ENCODE measurements around the gene PKDCC.

Gene PKDCC

GRCh38 chr2:42053791-42054701 lies 6.2 kb downstream of the PKDCC start:
- ChIA-PET CTCF (no interaction called here), POLR2A (no interaction called here)
- no peak for TF ChIP-seq TARDBP (IDR thresholded peaks at IDR 0.05)
- TF ChIP-seq, protein P1, sequence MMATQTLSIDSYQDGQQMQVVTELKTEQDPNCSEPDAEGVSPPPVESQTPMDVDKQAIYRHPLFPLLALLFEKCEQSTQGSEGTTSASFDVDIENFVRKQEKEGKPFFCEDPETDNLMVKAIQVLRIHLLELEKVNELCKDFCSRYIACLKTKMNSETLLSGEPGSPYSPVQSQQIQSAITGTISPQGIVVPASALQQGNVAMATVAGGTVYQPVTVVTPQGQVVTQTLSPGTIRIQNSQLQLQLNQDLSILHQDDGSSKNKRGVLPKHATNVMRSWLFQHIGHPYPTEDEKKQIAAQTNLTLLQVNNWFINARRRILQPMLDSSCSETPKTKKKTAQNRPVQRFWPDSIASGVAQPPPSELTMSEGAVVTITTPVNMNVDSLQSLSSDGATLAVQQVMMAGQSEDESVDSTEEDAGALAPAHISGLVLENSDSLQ (IDR thresholded peaks at IDR 0.05), result no peak
- DNase-seq (ENCODE audit: extremely low spot score), result no peak

DNA sequence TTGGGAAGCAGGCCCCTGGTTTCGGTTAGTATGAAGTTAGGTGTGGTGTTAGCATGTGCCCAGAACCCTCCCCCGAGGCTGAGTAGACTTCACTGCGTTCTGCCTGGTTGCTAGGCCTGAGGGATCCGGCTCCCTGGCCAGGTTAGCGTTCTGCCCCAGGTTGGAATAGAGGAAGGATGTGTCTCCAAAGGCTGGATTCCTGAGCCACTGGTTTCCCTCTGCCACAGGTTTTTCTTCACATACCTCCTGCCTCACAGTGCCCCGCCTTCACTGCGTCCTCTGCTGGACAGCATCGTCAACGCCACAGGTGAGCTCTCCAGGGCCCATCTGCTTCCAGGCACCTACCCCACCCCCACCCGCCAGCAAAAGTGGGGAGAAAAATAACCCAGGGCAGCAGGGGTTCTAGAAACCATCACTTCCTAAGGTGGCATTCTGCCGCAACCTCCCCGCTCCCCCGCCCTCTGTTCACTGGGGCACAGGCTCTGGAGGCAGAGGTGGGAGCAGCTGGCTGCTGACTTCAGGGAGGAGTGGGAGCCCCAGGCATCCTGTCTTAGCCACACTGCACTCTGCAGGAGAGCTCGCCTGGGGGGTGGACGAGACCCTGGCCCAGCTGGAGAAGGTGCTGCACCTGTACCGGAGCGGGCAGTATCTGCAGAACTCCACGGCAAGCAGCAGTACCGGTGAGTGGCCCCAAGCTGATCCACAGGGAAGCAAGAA lies 7.1 kb downstream of the PKDCC start:
- no peak for TF ChIP-seq SP1 (IDR thresholded peaks at IDR 0.05)
- no peak for TF ChIP-seq SUZ12 (IDR thresholded peaks at IDR 0.05)
- TF ChIP-seq HDGF (IDR thresholded peaks at IDR 0.05; ENCODE audit: borderline replicate concordance), result no peak
- no peak for TF ChIP-seq FOXM1 (IDR thresholded peaks at IDR 0.05; ENCODE audit: borderline replicate concordance)
- TF ChIP-seq NFRKB (IDR thresholded peaks at IDR 0.05), result no peak
- TF ChIP-seq LEF1 (IDR thresholded peaks at IDR 0.05; ENCODE audit: borderline replicate concordance), result no peak
- TF ChIP-seq FOXA1 (IDR thresholded peaks at IDR 0.05), result no peak
- TF ChIP-seq, protein P1 (IDR thresholded peaks at IDR 0.05), result no peak
- no peak for TF ChIP-seq L3MBTL2 (conservative IDR thresholded peaks at IDR 0.05)
- no peak for TF ChIP-seq ELF4 (IDR thresholded peaks at IDR 0.05)
- TF ChIP-seq ARNT (IDR thresholded peaks at IDR 0.05), result no peak
- no peak for TF ChIP-seq TARDBP (IDR thresholded peaks at IDR 0.05)
- TF ChIP-seq CTBP1 (IDR thresholded peaks at IDR 0.05; ENCODE audit: borderline replicate concordance), result no peak
- ChIA-PET CTCF (no interaction called here), POLR2A (interaction anchor here (3.6 kb wide), 1 partner anchor 7 kb away, joined by 16 read pairs; the partner anchor contains the start of gene PKDCC)
- no peak for DNase-seq (ENCODE audit: extremely low spot score)

DNA sequence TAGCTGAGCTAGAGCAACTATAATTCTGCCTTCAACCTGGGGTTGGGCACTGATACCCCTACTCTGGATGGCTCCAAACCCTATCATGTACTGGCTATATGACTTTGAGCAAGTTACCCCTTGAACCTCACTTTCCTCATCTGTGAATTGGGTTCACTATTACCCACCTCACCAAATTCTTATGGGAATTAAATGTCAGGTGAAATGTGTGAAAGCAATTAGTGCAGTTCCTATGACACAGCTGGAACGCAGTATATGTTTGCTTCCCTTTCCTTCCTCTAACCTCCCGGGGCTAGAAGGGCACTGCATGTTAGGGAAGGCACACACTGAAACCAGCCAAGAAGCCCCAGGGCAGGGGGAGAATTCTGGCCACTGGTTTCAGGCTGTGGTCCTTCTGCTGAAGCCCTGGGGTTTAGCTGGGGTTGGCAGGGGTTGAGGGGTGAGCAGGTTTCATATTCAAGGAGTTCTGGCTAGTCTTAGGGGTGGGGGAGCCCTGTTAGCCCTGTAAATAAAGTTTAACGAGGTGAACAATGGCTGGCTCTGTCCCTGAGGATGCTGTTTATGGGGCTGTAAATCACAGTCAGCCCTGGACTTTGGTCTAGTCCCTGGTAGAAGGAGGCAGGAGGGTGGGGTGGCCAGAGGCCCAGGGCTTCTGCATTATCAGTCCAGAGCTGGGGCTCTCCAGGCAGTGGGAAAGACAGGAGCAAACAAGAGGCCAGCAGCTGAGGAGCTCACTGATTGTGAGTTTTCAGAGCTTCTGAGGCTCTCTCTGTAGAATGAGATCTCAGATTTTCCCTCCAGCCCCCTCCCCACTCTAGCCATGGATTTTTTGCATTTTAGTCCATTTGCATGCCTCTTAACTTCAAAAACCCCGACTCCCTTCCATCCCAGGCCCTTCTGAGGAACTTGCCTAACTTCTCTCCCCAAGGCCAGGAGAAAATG lies 8.0 kb downstream of the PKDCC start:
- TF ChIP-seq SP1 (IDR thresholded peaks at IDR 0.05) (no peak), TARDBP (IDR thresholded peaks at IDR 0.05) (no peak), LEF1 (IDR thresholded peaks at IDR 0.05; ENCODE audit: borderline replicate concordance) (no peak), ARNT (IDR thresholded peaks at IDR 0.05) (no peak)
- TF ChIP-seq, protein P1 (IDR thresholded peaks at IDR 0.05), result peak; percentile 87
- POLR2A ChIA-PET, result interaction anchor here (1.2 to 3.6 kb wide), 2 partner anchors 8 to 13 kb away, joined by 3 to 16 read pairs; partner anchors contain the start of gene PKDCC
- CTCF ChIA-PET, result interaction anchor here (0.7 to 1.3 kb wide), 2 partner anchors 86 to 186 kb away, joined by 4 to 5 read pairs; no protein-coding TSS in a partner anchor
- DNase-seq (ENCODE audit: extremely low spot score), result no peak

- no peak for DNase-seq (ENCODE audit: extremely low spot score)
- ChIA-PET POLR2A (interaction anchor here (1.2 to 3.6 kb wide), 2 partner anchors 10 to 12 kb away, joined by 3 to 16 read pairs; partner anchors contain the start of gene PKDCC), CTCF (no interaction called here)
- TF ChIP-seq CTBP1 (IDR thresholded peaks at IDR 0.05; ENCODE audit: borderline replicate concordance), result no peak
- TF ChIP-seq FOXK2 (IDR thresholded peaks at IDR 0.05), result no peak
- TF ChIP-seq SUZ12 (IDR thresholded peaks at IDR 0.05), result no peak
- TF ChIP-seq LEF1 (IDR thresholded peaks at IDR 0.05; ENCODE audit: borderline replicate concordance), result no peak
- TF ChIP-seq FOXM1 (IDR thresholded peaks at IDR 0.05; ENCODE audit: borderline replicate concordance), result no peak
- TF ChIP-seq BHLHE40 (IDR thresholded peaks at IDR 0.05; ENCODE audit: borderline replicate concordance), result no peak
These were observed 9.5 kb downstream of the PKDCC start for GRCh38 chr2:42057159-42057901.

DNA sequence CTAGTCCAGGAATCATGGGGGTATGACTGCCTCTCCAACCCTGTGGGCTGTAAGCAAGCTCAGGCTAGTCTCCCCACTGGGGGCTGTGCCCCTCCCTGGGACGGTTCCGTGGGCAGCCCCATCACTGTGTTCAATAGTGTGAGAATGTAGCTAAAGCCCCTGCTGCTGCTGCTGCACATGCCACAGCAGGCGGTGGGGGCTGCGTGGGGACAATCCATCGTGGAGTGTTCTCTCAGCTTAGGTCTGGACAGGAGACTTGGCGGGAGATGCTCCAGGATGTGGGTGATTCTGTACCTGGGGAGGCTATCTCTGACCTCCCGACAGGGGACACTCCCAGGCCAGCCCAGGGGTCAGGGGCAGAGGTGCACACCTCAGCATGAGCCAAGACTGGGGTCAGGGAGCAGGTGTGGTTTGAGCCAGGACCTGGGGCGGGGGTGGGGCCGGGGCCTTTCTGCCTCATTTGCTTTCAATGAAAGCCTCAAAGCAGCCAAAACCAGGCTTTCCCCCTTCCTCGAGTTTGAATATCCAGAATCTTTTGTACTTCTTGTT lies 10.2 kb downstream of the PKDCC start:
- DNase-seq (ENCODE audit: extremely low spot score), result no peak
- no peak for TF ChIP-seq TARDBP (IDR thresholded peaks at IDR 0.05)
- ChIA-PET CTCF (no interaction called here), POLR2A (interaction anchor here (3.6 kb wide), 1 partner anchor 10 kb away, joined by 16 read pairs; the partner anchor contains the start of gene PKDCC)

Data from HEK293T (cell line).